HEK293 (cell line): Measurements from ENCODE around the gene GOLT1A.

Source experiments
- CTCF ChIA-PET: fragments of 350-600 bp; formaldehyde crosslinking; extraction: SDS; loops from one replicate; lab custom pipeline; 2021; ENCODE audit warnings: antibody characterized with exemption; lab: Yijun Ruan, JAX
- POLR2A ChIA-PET: fragments of 300-600 bp; formaldehyde crosslinking; extraction: SDS; loops from one replicate; lab custom pipeline; 2020; ENCODE audit warnings: antibody characterized with exemption, inconsistent platforms; lab: Yijun Ruan, JAX
- H3K27ac ChIP-seq: fragments of 200-500 bp; sonication (Bioruptor generic); 2 replicates; pipeline ENCODE4 v1.5.1; 2014; ENCODE audit warnings: low read depth, low read length, control low read depth, inconsistent platforms; ENCODE audit errors: extremely low read depth
- H3K36me3 ChIP-seq, 2 experiments: fragments of 200-500 bp in 1 of 2; sonication (Bioruptor generic) in 1 of 2; 1 replicate in 1 of 2; 2 replicates in 1 of 2; pipeline ENCODE4 v1.5.1; 2014 to 2017; ENCODE audit warnings: inconsistent platforms in 2 of 2, low read length in 2 of 2; ENCODE audit not compliant: control insufficient read depth in 2 of 2, insufficient read depth in 1 of 2
- H3K4me1 ChIP-seq: fragments of 200-500 bp; sonication (Bioruptor generic); 2 replicates; pipeline ENCODE4 v1.5.1; 2014; ENCODE audit warnings: mild to moderate bottlenecking, low read length, inconsistent platforms; ENCODE audit not compliant: control insufficient read depth, insufficient read depth
- H3K4me3 ChIP-seq: 2 replicates; pipeline ENCODE4 v1.5.1; 2011; ENCODE audit warnings: low read depth, mild to moderate bottlenecking, control low read depth, low read length, moderate library complexity
- H3K9me3 ChIP-seq: fragments of 200-500 bp; sonication (Bioruptor generic); 2 replicates; pipeline ENCODE4 v1.5.1; 2014; ENCODE audit warnings: low read depth, low read length, inconsistent platforms; ENCODE audit not compliant: control insufficient read depth, insufficient read depth
- GFI1B ChIP-seq: fragments of 450-650 bp; formaldehyde crosslinking; IDR thresholded peaks from 2 replicates; pipeline ENCODE4 v1.5.1; 2016; ENCODE audit warnings: missing biosample characterization, missing genetic modification characterization
- GLIS1 ChIP-seq: fragments of 450-650 bp; formaldehyde crosslinking; IDR thresholded peaks from 2 replicates; pipeline ENCODE4 v1.5.1; 2016; ENCODE audit warnings: missing biosample characterization, missing genetic modification characterization
- GLIS2 ChIP-seq: fragments of 450-650 bp; formaldehyde crosslinking; IDR thresholded peaks from 2 replicates; pipeline ENCODE4 v1.5.1; 2016; ENCODE audit warnings: missing biosample characterization, missing genetic modification characterization
- MEIS1 ChIP-seq: sonication (generic); formaldehyde crosslinking; IDR thresholded peaks from 2 replicates; pipeline ENCODE4 v1.8.1; 2022; ENCODE audit warnings: missing genetic modification reagents, mild to moderate bottlenecking, borderline replicate concordance
- MYNN ChIP-seq: fragments of 450-650 bp; formaldehyde crosslinking; IDR thresholded peaks from 2 replicates; pipeline ENCODE4 v1.5.1; 2016; ENCODE audit warnings: missing biosample characterization, missing genetic modification characterization, borderline replicate concordance
- MZF1 ChIP-seq: fragments of 450-650 bp; formaldehyde crosslinking; IDR thresholded peaks from 2 replicates; pipeline ENCODE4 v1.5.1; 2017; ENCODE audit warnings: missing biosample characterization, missing genetic modification characterization, borderline replicate concordance
- SETDB1 ChIP-seq: IDR thresholded peaks from one replicate; pipeline ENCODE4 v1.6.1; 2017; ENCODE audit warnings: mild to moderate bottlenecking, low read length, moderate library complexity, mixed read lengths; ENCODE audit not compliant: insufficient read length
- ZBTB17 ChIP-seq: fragments of 450-650 bp; formaldehyde crosslinking; IDR thresholded peaks from 2 replicates; pipeline ENCODE4 v1.5.1; 2016; ENCODE audit warnings: missing biosample characterization, missing genetic modification characterization
- ZNF112 ChIP-seq: fragments of 450-650 bp; formaldehyde crosslinking; IDR thresholded peaks from 2 replicates; pipeline ENCODE4 v1.5.0; 2017; ENCODE audit warnings: missing biosample characterization, missing genetic modification characterization
- ZNF157 ChIP-seq: fragments of 450-650 bp; formaldehyde crosslinking; IDR thresholded peaks from 2 replicates; pipeline ENCODE4 v1.5.1; 2016; ENCODE audit warnings: missing biosample characterization, missing genetic modification characterization
- ZNF239 ChIP-seq: fragments of 450-650 bp; formaldehyde crosslinking; IDR thresholded peaks from 2 replicates; pipeline ENCODE4 v1.5.1; 2016; ENCODE audit warnings: missing biosample characterization, missing genetic modification characterization
- ZNF311 ChIP-seq: fragments of 450-650 bp; formaldehyde crosslinking; IDR thresholded peaks from 2 replicates; pipeline ENCODE4 v1.5.1; 2017; ENCODE audit warnings: missing biosample characterization, missing genetic modification characterization, borderline replicate concordance
- ZNF391 ChIP-seq: fragments of 450-650 bp; formaldehyde crosslinking; IDR thresholded peaks from 2 replicates; pipeline ENCODE4 v1.5.1; 2016; ENCODE audit warnings: low read depth, missing biosample characterization, missing genetic modification characterization, borderline replicate concordance
- ZNF558 ChIP-seq: fragments of 450-650 bp; formaldehyde crosslinking; IDR thresholded peaks from 2 replicates; pipeline ENCODE4 v1.5.1; 2016; ENCODE audit warnings: missing biosample characterization, missing genetic modification characterization
- ZNF560 ChIP-seq: fragments of 450-650 bp; formaldehyde crosslinking; IDR thresholded peaks from 2 replicates; pipeline ENCODE4 v1.5.1; 2017; ENCODE audit warnings: missing biosample characterization, missing genetic modification characterization, borderline replicate concordance
- ZNF747 ChIP-seq: fragments of 450-650 bp; formaldehyde crosslinking; IDR thresholded peaks from 2 replicates; pipeline ENCODE4 v1.5.1; 2016; ENCODE audit warnings: missing biosample characterization, missing genetic modification characterization
- ZNF768 ChIP-seq: fragments of 450-650 bp; formaldehyde crosslinking; IDR thresholded peaks from 2 replicates; pipeline ENCODE4 v1.5.1; 2018; ENCODE audit warnings: missing biosample characterization, mild to moderate bottlenecking, missing genetic modification characterization
- TF ChIP-seq, protein P1 (sequence below): fragments of 450-650 bp; formaldehyde crosslinking; IDR thresholded peaks from 2 replicates; pipeline ENCODE4; 2016; ENCODE audit warnings: missing biosample characterization, missing genetic modification characterization
- TF ChIP-seq, protein P2 (sequence below): sonication (generic); formaldehyde crosslinking; IDR thresholded peaks from 2 replicates; pipeline ENCODE4 v1.8.1; 2022; ENCODE audit warnings: mild to moderate bottlenecking, moderate library complexity, missing genetic modification reagents
- TF ChIP-seq, protein P3 (sequence below): fragments of 450-650 bp; formaldehyde crosslinking; IDR thresholded peaks from 2 replicates; pipeline ENCODE4 v1.5.1; 2017; ENCODE audit warnings: missing biosample characterization, missing genetic modification characterization
- TF ChIP-seq, protein P4 (sequence below): fragments of 450-650 bp; formaldehyde crosslinking; IDR thresholded peaks from 2 replicates; pipeline ENCODE4 v1.5.1; 2016; ENCODE audit warnings: missing biosample characterization, missing genetic modification characterization
- TF ChIP-seq, protein P5 (sequence below): fragments of 450-650 bp; formaldehyde crosslinking; IDR thresholded peaks from 2 replicates; pipeline ENCODE4 v1.5.1; 2016; ENCODE audit warnings: missing biosample characterization, missing genetic modification characterization
- TF ChIP-seq, protein P6 (sequence below): fragments of 450-650 bp; formaldehyde crosslinking; IDR thresholded peaks from 2 replicates; pipeline ENCODE4 v1.5.1; 2016; ENCODE audit warnings: missing biosample characterization, missing genetic modification characterization

Gene GOLT1A

DNA sequence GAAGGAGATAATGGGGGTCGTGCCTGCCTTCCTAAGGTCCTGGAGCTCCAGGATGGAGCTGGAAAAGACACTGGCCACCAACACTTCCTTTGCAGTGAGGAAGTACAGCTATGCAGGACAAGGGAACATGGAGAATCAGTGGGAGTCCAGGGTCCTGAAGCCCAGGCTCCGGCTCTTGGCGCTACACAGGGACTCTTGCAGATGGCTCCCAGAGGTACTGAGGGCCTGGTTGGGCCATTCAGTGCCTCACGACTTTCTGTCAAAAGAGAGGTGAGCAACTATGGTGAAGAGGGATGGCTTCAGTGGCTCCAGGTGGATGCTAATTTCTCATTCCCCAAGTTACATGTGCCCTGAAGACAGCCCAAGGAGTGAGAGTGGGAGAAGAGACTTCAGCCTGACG, 60.1 kb downstream of the GOLT1A start (continued):
- TF ChIP-seq, protein P1, sequence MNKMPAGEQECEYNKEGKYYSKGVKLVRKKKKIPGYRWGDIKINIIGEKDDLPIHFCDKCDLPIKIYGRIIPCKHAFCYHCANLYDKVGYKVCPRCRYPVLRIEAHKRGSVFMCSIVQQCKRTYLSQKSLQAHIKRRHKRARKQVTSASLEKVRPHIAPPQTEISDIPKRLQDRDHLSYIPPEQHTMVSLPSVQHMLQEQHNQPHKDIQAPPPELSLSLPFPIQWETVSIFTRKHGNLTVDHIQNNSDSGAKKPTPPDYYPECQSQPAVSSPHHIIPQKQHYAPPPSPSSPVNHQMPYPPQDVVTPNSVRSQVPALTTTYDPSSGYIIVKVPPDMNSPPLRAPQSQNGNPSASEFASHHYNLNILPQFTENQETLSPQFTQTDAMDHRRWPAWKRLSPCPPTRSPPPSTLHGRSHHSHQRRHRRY (tag by site-specific recombination) = no peak
- TF ChIP-seq, protein P2, sequence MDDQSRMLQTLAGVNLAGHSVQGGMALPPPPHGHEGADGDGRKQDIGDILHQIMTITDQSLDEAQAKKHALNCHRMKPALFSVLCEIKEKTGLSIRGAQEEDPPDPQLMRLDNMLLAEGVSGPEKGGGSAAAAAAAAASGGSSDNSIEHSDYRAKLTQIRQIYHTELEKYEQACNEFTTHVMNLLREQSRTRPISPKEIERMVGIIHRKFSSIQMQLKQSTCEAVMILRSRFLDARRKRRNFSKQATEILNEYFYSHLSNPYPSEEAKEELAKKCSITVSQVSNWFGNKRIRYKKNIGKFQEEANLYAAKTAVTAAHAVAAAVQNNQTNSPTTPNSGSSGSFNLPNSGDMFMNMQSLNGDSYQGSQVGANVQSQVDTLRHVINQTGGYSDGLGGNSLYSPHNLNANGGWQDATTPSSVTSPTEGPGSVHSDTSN (CRISPR knock-in tag) = no peak
- no peak for TF ChIP-seq ZNF239 (tag by site-specific recombination)
- TF ChIP-seq ZNF112 = no peak
- TF ChIP-seq MEIS1 (CRISPR knock-in tag) = no peak
- TF ChIP-seq ZNF391 (tag by site-specific recombination) = no peak
- TF ChIP-seq, protein P3, sequence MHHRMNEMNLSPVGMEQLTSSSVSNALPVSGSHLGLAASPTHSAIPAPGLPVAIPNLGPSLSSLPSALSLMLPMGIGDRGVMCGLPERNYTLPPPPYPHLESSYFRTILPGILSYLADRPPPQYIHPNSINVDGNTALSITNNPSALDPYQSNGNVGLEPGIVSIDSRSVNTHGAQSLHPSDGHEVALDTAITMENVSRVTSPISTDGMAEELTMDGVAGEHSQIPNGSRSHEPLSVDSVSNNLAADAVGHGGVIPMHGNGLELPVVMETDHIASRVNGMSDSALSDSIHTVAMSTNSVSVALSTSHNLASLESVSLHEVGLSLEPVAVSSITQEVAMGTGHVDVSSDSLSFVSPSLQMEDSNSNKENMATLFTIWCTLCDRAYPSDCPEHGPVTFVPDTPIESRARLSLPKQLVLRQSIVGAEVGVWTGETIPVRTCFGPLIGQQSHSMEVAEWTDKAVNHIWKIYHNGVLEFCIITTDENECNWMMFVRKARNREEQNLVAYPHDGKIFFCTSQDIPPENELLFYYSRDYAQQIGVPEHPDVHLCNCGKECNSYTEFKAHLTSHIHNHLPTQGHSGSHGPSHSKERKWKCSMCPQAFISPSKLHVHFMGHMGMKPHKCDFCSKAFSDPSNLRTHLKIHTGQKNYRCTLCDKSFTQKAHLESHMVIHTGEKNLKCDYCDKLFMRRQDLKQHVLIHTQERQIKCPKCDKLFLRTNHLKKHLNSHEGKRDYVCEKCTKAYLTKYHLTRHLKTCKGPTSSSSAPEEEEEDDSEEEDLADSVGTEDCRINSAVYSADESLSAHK = no peak

DNA sequence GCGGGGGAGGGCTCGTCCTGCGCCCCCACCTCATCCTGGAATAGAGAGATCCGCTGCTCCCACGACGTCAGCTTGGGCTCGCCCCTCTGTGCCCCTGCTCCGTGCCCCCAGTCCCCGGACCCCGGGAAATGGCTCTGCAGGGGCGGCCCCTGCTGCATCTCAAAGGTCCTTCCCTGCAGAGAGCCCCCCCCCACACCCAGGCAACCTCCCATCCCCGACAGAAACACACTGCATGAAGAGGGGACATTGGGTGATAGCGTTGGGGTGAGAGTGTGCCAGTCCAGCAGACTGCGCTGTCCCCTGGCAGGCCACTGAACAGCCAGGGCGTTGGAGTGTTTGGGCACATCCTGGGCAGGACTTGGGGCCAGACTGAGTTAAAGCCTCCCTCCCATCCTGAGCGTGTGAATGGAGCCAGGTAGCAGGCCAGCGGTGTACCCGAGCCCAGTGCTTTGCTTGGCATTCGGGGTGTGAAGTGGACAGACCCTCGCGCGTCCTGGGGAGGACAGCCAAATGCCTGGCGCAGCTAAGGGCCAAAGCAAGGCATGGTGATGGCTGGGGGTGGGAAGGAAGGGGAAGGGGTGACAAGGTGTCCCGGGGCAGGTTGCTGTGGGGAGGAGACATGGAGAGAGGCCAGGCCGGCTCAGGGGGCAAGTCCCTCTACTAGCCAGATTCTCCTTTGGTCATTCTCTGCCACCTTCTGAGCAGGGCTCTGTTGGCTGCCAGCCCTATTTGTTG, 61.3 kb downstream of the GOLT1A start:
- H3K4me3 ChIP-seq = peak overlapping the region; percentile 66
- ChIA-PET CTCF (interaction anchor here (1.1 to 2.1 kb wide), 2 partner anchors 11 to 19 kb away, joined by 3 to 9 read pairs; no protein-coding TSS in a partner anchor), POLR2A (interaction anchor here (0.7 to 0.9 kb wide), 3 partner anchors 12 to 22 kb away, joined by 3 to 4 read pairs (median 3); no protein-coding TSS in a partner anchor)
- no peaks in the 10 kb centered on the region for H3K36me3 ChIP-seq
- no peaks in the 10 kb centered on the region for H3K9me3 ChIP-seq
- H3K4me1 ChIP-seq = peaks cover 3% of the 10 kb centered on the region
- peak overlapping the region; percentile 62; the same call in 1 of the 2 replicates for H3K27ac ChIP-seq
- TF ChIP-seq ZNF747 (tag by site-specific recombination) = no peak
- TF ChIP-seq GFI1B (tag by site-specific recombination) = no peak
- TF ChIP-seq, protein P4, sequence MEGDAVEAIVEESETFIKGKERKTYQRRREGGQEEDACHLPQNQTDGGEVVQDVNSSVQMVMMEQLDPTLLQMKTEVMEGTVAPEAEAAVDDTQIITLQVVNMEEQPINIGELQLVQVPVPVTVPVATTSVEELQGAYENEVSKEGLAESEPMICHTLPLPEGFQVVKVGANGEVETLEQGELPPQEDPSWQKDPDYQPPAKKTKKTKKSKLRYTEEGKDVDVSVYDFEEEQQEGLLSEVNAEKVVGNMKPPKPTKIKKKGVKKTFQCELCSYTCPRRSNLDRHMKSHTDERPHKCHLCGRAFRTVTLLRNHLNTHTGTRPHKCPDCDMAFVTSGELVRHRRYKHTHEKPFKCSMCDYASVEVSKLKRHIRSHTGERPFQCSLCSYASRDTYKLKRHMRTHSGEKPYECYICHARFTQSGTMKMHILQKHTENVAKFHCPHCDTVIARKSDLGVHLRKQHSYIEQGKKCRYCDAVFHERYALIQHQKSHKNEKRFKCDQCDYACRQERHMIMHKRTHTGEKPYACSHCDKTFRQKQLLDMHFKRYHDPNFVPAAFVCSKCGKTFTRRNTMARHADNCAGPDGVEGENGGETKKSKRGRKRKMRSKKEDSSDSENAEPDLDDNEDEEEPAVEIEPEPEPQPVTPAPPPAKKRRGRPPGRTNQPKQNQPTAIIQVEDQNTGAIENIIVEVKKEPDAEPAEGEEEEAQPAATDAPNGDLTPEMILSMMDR (tag by site-specific recombination) = 0 out of 2 replicates have a peak, but pooled peaks have one; percentile 25
- TF ChIP-seq, protein P5, sequence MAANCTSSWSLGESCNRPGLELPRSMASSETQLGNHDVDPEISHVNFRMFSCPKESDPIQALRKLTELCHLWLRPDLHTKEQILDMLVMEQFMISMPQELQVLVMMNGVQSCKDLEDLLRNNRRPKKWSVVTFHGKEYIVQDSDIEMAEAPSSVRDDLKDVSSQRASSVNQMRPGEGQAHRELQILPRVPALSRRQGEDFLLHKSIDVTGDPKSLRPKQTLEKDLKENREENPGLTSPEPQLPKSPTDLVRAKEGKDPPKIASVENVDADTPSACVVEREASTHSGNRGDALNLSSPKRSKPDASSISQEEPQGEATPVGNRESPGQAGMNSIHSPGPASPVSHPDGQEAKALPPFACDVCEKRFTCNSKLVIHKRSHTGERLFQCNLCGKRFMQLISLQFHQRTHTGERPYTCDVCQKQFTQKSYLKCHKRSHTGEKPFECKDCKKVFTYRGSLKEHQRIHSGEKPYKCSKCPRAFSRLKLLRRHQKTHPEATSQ = no peak
- no peak for TF ChIP-seq ZNF311 (tag by site-specific recombination)
- TF ChIP-seq, protein P6, sequence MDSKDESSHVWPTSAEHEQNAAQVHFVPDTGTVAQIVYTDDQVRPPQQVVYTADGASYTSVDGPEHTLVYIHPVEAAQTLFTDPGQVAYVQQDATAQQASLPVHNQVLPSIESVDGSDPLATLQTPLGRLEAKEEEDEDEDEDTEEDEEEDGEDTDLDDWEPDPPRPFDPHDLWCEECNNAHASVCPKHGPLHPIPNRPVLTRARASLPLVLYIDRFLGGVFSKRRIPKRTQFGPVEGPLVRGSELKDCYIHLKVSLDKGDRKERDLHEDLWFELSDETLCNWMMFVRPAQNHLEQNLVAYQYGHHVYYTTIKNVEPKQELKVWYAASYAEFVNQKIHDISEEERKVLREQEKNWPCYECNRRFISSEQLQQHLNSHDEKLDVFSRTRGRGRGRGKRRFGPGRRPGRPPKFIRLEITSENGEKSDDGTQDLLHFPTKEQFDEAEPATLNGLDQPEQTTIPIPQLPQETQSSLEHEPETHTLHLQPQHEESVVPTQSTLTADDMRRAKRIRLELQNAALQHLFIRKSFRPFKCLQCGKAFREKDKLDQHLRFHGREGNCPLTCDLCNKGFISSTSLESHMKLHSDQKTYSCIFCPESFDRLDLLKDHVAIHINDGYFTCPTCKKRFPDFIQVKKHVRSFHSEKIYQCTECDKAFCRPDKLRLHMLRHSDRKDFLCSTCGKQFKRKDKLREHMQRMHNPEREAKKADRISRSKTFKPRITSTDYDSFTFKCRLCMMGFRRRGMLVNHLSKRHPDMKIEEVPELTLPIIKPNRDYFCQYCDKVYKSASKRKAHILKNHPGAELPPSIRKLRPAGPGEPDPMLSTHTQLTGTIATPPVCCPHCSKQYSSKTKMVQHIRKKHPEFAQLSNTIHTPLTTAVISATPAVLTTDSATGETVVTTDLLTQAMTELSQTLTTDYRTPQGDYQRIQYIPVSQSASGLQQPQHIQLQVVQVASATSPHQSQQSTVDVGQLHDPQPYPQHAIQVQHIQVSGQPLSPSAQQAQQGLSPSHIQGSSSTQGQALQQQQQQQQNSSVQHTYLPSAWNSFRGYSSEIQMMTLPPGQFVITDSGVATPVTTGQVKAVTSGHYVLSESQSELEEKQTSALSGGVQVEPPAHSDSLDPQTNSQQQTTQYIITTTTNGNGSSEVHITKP (tag by site-specific recombination) = 0 out of 2 replicates have a peak, but pooled peaks have one; percentile 40
- TF ChIP-seq MYNN (tag by site-specific recombination) = no peak
- TF ChIP-seq ZNF560 = no peak
- TF ChIP-seq GLIS2 = peak; percentile 65
- TF ChIP-seq ZNF558 (tag by site-specific recombination) = no peak
- no peak for TF ChIP-seq SETDB1
- peak; percentile 21; the same call in 1 of the 2 replicates for TF ChIP-seq GLIS1 (tag by site-specific recombination)
- no peak for TF ChIP-seq ZNF768 (tag by site-specific recombination)
- TF ChIP-seq ZNF157 (tag by site-specific recombination) = no peak
- no peak for TF ChIP-seq MZF1 (tag by site-specific recombination)
- TF ChIP-seq ZBTB17 (tag by site-specific recombination) = no peak
